AG09319 (cell line): Measurements from ENCODE around the gene RPLP2.

Experiments
- DNase-seq: peaks from one replicate; pipeline ENCODE4 v3.0.0-alpha.2; 2010; ENCODE audit warnings: low read depth; ENCODE audit errors: extremely low read depth
- CTCF ChIP-seq: IDR thresholded peaks from 2 replicates; pipeline ENCODE4 v1.5.1; 2011; ENCODE audit warnings: low read depth, mild to moderate bottlenecking, inconsistent platforms, low read length, moderate library complexity

RPLP2 gene

DNA sequence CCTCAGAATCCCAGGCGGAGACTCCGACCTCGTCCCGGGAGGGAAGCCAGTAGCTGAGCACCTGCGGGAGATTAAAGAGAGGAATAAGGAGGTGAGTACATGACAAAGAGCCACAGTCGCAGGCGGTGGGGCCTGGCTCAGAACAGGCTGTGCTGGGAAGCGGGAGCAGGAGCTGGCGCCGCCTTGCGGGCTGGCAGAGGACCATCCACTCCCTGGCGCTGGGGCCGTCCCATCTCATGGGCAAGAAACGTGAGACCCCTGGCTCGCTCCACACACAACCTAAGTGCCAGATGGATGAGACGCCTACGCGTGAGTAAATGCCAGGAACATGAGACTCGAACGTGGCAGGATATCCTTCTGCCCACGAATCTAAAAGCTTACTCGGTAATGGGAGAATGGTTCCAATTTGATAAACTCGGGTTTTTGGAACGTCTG lies 26.2 kb upstream of the RPLP2 start:
- TF ChIP-seq CTCF, result peak; percentile 93
- peak; percentile 91 for DNase-seq

GRCh38 chr11:786235-787083 lies 23.3 kb upstream of the RPLP2 start:
- DNase-seq, result no peak
- no peak for TF ChIP-seq CTCF

DNA sequence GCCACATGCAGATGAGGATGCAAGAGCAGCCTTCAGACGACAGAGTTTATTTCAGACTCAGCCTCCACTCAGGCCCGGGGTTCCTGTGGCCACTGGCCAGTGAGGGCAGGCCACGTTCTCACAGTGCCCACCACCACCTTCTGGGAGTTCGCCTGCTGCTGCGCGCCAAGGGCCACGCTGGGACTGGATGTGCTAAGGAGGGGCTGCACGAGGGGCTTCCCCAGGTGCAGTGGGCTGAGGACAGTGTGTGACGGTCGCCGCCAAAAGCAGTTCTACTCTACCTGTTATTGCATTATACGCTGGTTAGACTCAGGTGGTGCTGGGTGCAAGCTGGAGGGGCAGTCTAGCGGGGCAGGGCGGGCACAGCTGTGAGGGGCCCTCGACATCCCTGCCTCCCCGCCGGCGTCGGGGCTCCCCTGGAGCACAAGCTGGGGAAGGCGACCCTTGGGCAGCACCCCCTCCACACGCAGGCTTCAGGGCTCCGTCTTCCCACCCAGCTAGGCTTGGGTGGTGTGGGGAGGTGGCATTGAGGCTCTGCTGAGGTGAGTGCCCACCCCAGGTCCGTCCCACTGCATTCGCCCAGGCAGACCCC lies 22.6 kb upstream of the RPLP2 start:
- no peak for TF ChIP-seq CTCF
- no peak for DNase-seq

DNA sequence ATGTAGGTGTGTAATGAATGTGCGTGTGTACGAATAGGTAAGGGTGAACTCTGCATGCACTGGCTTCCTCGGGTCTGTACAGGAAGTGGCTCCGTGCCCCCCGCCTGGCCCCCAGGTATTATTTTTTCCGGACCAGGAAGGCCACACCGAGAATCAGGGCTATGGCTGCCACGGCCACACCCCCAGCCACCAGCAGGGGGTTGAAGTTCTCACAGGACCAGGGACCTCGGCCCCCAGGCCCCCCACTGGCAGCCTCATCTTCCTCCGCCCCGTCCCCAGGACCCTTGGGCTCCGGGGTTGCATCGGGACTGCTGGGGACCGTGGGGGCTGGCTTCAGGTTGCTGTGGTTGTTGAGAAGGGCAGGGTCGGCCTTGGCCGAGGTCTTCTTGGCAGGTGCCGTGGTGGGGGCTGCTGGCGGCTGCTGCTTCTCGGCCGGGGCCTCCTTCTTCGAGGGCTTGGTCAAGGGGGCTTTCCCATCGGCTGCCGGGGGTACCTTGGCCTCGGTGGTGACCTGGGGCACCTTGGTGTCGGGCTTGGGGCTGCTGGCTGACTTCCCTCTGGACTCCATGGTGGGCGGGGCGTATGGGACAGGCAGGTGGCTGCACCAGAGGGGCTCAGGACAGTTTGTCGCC lies 21.6 kb upstream of the RPLP2 start:
- TF ChIP-seq CTCF, result no peak
- no peak for DNase-seq

DNA sequence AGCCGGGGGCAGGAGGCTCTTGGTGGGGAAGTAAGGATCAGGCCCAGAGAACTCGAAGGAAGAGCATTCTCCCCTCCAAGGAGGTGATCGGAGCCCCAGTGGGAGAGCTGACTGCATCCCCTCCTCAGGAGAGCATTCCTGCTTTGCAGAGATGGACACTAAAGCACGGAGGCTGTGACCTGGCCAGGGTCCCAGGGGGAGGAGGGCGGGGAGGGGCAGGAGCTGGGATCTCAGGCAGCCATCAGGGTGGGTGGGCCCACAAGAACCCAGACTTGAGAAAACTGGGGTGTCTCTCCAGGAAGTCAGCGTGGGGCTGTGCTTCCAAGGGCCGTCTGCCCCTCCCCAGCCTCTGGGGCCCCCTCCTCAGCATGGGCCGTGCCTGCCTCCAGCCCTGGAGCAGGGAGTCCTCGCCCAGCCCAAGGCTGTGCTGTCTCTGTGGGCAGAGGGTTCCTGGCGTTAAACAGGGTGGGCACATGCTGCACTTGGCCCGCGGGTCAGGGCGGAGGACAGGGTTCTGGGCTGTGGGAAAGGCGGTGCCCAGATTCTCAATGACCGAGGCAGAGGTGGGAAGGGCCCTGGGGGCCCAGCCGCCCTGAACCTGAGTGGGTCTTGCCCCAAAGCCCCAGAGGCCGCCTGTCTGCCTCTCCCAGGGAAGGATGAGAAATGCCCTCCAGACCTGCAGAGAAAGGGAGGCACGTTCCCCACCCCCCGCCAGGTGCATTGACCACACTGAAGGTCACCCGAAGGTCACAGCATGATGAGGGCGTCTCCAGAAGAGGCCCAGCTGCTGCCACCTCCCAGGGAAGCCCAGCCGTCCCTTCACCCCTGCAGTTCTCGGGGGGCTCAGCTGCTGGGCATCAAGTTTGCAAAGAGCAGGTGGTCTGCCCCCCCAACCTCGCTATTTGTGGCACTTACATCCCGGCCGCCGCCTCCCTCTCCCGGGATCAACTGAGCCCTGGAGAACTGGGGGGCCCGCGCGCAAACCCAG lies 20.5 kb upstream of the RPLP2 start:
- DNase-seq, result no peak
- no peak for TF ChIP-seq CTCF

DNA sequence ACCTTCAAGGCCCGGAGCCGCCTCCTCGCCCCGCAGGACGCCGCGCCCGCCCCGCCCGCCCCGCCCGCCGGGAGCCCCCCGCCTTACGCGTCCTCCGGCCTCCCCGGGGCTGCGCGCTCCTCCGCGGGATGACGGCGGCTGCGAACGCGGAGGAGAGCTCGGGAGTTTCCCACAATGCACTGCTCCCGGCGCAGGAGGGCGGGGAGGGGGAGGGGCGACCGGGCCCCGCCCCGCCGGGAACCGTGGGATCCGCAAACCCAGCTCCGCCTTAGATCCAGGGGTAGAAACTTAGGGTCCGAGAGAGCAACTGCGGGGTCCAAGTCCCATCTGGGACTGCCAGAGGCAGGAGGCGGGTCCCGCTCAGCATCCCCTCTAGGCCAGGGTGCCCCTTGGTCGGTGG lies 19.8 kb upstream of the RPLP2 start, which contains the start of gene CEND1:
TSS of gene CEND1 (minus strand) at position 148 of the 400 bp plus-strand sequence. CDS start 1,514 bp downstream, outside the sequence.
- DNase-seq, result no peak
- no peak for TF ChIP-seq CTCF
